Measurements from ENCODE around the gene WDFY4.

WDFY4 gene

GRCh38 chr10:48806342-48806741 is 121.7 kb downstream of the WDFY4 start:
- H3K4me3 ChIP-seq (ENCODE audit: low read length in 2 of 2) = no peak overlapping the region
- H3K4me1 ChIP-seq (ENCODE audit: control insufficient read depth in 2 of 2, insufficient read depth in 2 of 2, low read length in 2 of 2) = no peaks in the 10 kb centered on the region
- H3K27ac ChIP-seq (ENCODE audit: low read depth in 2 of 2, low read length in 2 of 2) = no peak overlapping the region
- peaks cover 0 to under 1% of the 10 kb centered on the region in 2 donors for H3K36me3 ChIP-seq (ENCODE audit: control insufficient read depth in 2 of 2, insufficient read depth in 2 of 2, low read length in 2 of 2)
- no peaks in the 10 kb centered on the region for H3K27me3 ChIP-seq (ENCODE audit: control insufficient read depth in 2 of 2, insufficient read depth in 2 of 2, low read length in 2 of 2)
- no peak overlapping the region for H3K9ac ChIP-seq (ENCODE audit: low read depth in 1 of 2, low read length in 2 of 2)
- H3K9me3 ChIP-seq (ENCODE audit: control insufficient read depth in 2 of 2, low read length in 2 of 2) = no peaks in the 10 kb centered on the region

DNA sequence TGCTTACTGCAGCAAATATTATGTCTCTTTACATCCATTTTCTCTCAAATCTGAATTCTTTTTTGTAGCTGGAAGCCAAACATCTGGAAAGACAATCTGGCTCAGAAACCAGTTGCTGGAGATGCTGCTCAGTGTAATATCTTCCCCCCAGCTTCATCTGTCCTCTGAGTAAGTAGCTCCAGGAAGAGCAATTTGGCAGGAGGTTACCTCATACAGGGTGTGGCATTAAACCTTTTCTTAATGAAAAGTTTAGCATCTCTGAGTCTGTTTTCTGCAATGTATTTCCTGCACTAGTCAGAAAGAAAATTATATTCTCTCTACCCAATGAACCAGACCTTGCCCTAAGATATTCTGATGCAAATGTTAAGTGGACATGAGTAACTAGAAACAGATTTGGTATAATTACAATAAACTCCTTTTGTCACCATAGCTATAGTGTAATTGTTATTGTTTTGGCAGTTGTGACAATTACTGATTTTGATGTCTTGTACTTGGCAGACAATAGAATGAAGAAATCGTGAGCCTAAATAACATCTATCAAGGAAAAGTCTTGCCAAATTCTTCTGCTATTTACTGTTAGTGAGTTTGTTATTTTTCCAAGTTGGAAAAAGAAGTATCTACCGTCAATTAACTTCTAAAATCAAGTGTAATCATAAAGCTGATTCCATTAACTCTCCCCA is 123.3 kb downstream of the WDFY4 start:
- H3K4me1 ChIP-seq (ENCODE audit: control insufficient read depth in 2 of 2, insufficient read depth in 2 of 2, low read length in 2 of 2) = no peaks in the 10 kb centered on the region
- no peak overlapping the region for H3K4me3 ChIP-seq (ENCODE audit: low read length in 2 of 2)
- no peaks in the 10 kb centered on the region for H3K27me3 ChIP-seq (ENCODE audit: control insufficient read depth in 2 of 2, insufficient read depth in 2 of 2, low read length in 2 of 2)
- H3K27ac ChIP-seq (ENCODE audit: low read depth in 2 of 2, low read length in 2 of 2) = no peak overlapping the region
- H3K36me3 ChIP-seq (ENCODE audit: control insufficient read depth in 2 of 2, insufficient read depth in 2 of 2, low read length in 2 of 2) = peaks cover 0 to 4% of the 10 kb centered on the region in 2 donors
- no peaks in the 10 kb centered on the region for H3K9me3 ChIP-seq (ENCODE audit: control insufficient read depth in 2 of 2, low read length in 2 of 2)
- no peak overlapping the region for H3K9ac ChIP-seq (ENCODE audit: low read depth in 1 of 2, low read length in 2 of 2)

DNA sequence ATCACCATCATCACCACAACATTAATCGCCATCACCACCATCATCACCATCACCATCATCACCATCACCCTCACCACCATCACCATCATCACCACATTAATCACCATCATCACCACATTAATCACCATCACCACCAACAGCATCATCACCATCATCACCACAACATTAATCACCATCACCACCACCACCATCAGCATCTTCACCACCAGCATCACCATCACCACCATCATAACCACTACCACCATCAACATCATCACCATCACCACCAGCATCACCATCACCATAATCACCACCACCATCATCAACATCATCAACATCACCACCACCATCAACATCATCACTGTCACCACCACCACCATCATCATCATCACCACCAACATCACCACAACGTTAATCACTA is 124.6 kb downstream of the WDFY4 start:
- H3K9ac ChIP-seq (ENCODE audit: low read depth in 1 of 2, low read length in 2 of 2) = no peak overlapping the region
- no peak overlapping the region for H3K4me3 ChIP-seq (ENCODE audit: low read length in 2 of 2)
- no peaks in the 10 kb centered on the region for H3K9me3 ChIP-seq (ENCODE audit: control insufficient read depth in 2 of 2, low read length in 2 of 2)
- no peak overlapping the region for H3K27ac ChIP-seq (ENCODE audit: low read depth in 2 of 2, low read length in 2 of 2)
- no peaks in the 10 kb centered on the region for H3K4me1 ChIP-seq (ENCODE audit: control insufficient read depth in 2 of 2, insufficient read depth in 2 of 2, low read length in 2 of 2)
- H3K36me3 ChIP-seq (ENCODE audit: control insufficient read depth in 2 of 2, insufficient read depth in 2 of 2, low read length in 2 of 2) = peaks cover 0 to 4% of the 10 kb centered on the region in 2 donors
- no peaks in the 10 kb centered on the region for H3K27me3 ChIP-seq (ENCODE audit: control insufficient read depth in 2 of 2, insufficient read depth in 2 of 2, low read length in 2 of 2)

DNA sequence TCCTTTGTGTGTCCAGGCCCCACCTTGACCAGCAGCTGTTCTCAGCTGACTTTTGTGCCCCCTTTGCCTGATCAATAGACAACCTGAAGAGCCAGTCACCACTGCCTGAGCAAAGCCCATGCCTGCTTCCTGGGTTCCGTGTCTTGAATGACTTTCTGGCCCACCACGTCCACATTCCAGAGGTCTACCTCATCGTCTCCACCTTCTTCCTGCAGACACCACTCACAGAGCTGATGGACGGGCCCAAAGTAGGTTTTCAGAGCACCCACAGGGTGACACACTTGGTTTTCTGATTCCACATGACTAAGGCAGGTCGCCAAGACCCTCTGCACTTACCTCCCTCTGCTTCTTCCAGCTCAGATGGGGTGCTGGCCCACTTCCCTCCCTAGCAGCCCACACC is 126.8 kb downstream of the WDFY4 start:
- Histone ChIP-seq H3K4me3 (ENCODE audit: low read length in 2 of 2) (no peak overlapping the region), H3K36me3 (ENCODE audit: control insufficient read depth in 2 of 2, insufficient read depth in 2 of 2, low read length in 2 of 2) (peaks cover 0 to 4% of the 10 kb centered on the region in 2 donors), H3K27ac (ENCODE audit: low read depth in 2 of 2, low read length in 2 of 2) (no peak overlapping the region), H3K9ac (ENCODE audit: low read depth in 1 of 2, low read length in 2 of 2) (no peak overlapping the region), H3K9me3 (ENCODE audit: control insufficient read depth in 2 of 2, low read length in 2 of 2) (no peaks in the 10 kb centered on the region), H3K4me1 (ENCODE audit: control insufficient read depth in 2 of 2, insufficient read depth in 2 of 2, low read length in 2 of 2) (no peaks in the 10 kb centered on the region), H3K27me3 (ENCODE audit: control insufficient read depth in 2 of 2, insufficient read depth in 2 of 2, low read length in 2 of 2) (no peaks in the 10 kb centered on the region)

- no peaks in the 10 kb centered on the region for H3K4me1 ChIP-seq (ENCODE audit: control insufficient read depth in 2 of 2, insufficient read depth in 2 of 2, low read length in 2 of 2)
- H3K36me3 ChIP-seq (ENCODE audit: control insufficient read depth in 2 of 2, insufficient read depth in 2 of 2, low read length in 2 of 2) = peaks cover 0 to 4% of the 10 kb centered on the region in 2 donors
- no peak overlapping the region for H3K27ac ChIP-seq (ENCODE audit: low read depth in 2 of 2, low read length in 2 of 2)
- H3K4me3 ChIP-seq (ENCODE audit: low read length in 2 of 2) = no peak overlapping the region
- no peak overlapping the region for H3K9ac ChIP-seq (ENCODE audit: low read depth in 1 of 2, low read length in 2 of 2)
- no peaks in the 10 kb centered on the region for H3K9me3 ChIP-seq (ENCODE audit: control insufficient read depth in 2 of 2, low read length in 2 of 2)
- H3K27me3 ChIP-seq (ENCODE audit: control insufficient read depth in 2 of 2, insufficient read depth in 2 of 2, low read length in 2 of 2) = no peaks in the 10 kb centered on the region
Observed at GRCh38 chr10:48811917-48812316, 127.2 kb downstream of the WDFY4 start.

DNA sequence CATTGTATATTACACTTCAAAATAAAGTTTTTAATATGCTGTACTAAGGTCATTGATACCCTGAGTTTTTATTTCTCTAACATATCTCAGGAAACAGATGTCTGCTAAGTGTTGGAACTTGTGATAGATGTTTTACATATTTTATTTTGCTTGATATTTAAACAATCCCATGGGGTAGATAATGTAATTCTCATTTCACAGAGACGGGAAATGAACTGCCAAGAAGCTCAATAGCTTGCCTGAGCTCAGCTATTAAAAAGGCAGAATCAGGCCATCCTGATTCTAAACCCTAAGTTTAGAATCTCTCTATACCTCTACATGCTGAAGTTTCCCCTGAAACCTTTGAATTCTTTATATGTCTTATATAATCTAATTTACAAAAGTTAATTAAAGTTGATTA is 128.6 kb downstream of the WDFY4 start:
- no peaks in the 10 kb centered on the region for H3K4me1 ChIP-seq (ENCODE audit: control insufficient read depth in 2 of 2, insufficient read depth in 2 of 2, low read length in 2 of 2)
- peaks cover 0 to 4% of the 10 kb centered on the region in 2 donors for H3K36me3 ChIP-seq (ENCODE audit: control insufficient read depth in 2 of 2, insufficient read depth in 2 of 2, low read length in 2 of 2)
- H3K9me3 ChIP-seq (ENCODE audit: control insufficient read depth in 2 of 2, low read length in 2 of 2) = no peaks in the 10 kb centered on the region
- H3K4me3 ChIP-seq (ENCODE audit: low read length in 2 of 2) = no peak overlapping the region
- H3K27ac ChIP-seq (ENCODE audit: low read depth in 2 of 2, low read length in 2 of 2) = no peak overlapping the region
- no peaks in the 10 kb centered on the region for H3K27me3 ChIP-seq (ENCODE audit: control insufficient read depth in 2 of 2, insufficient read depth in 2 of 2, low read length in 2 of 2)
- no peak overlapping the region for H3K9ac ChIP-seq (ENCODE audit: low read depth in 1 of 2, low read length in 2 of 2)

DNA sequence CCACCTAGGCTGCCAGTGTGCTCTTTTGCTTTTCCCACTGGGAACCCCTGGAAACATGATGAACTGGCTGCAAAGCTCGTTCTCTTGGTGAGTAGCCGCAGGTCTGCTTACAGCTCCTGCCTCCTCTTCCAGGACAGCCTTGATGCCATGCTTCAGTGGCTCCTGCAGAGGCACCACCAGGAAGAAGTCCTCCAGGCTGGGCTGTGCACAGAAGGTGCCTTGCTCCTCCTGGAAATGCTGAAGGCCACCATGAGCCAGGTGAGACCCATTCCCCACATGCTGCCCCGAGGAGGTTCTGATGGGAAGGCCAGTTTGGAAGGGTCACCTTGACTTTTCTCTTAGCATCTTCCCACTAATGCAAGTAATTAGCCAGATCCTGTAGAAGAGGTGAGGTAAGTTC is 129.2 kb downstream of the WDFY4 start:
- H3K27me3 ChIP-seq (ENCODE audit: control insufficient read depth in 2 of 2, insufficient read depth in 2 of 2, low read length in 2 of 2) = no peaks in the 10 kb centered on the region
- H3K4me1 ChIP-seq (ENCODE audit: control insufficient read depth in 2 of 2, insufficient read depth in 2 of 2, low read length in 2 of 2) = no peaks in the 10 kb centered on the region
- H3K9ac ChIP-seq (ENCODE audit: low read depth in 1 of 2, low read length in 2 of 2) = no peak overlapping the region
- no peaks in the 10 kb centered on the region for H3K9me3 ChIP-seq (ENCODE audit: control insufficient read depth in 2 of 2, low read length in 2 of 2)
- no peak overlapping the region for H3K27ac ChIP-seq (ENCODE audit: low read depth in 2 of 2, low read length in 2 of 2)
- peaks cover 0 to 4% of the 10 kb centered on the region in 2 donors for H3K36me3 ChIP-seq (ENCODE audit: control insufficient read depth in 2 of 2, insufficient read depth in 2 of 2, low read length in 2 of 2)
- H3K4me3 ChIP-seq (ENCODE audit: low read length in 2 of 2) = no peak overlapping the region

GRCh38 chr10:48814933-48815332 is 130.3 kb downstream of the WDFY4 start:
- Histone ChIP-seq H3K4me1 (ENCODE audit: control insufficient read depth in 2 of 2, insufficient read depth in 2 of 2, low read length in 2 of 2) (no peaks in the 10 kb centered on the region), H3K36me3 (ENCODE audit: control insufficient read depth in 2 of 2, insufficient read depth in 2 of 2, low read length in 2 of 2) (peaks cover 0 to 4% of the 10 kb centered on the region in 2 donors), H3K27ac (ENCODE audit: low read depth in 2 of 2, low read length in 2 of 2) (no peak overlapping the region), H3K4me3 (ENCODE audit: low read length in 2 of 2) (no peak overlapping the region), H3K9me3 (ENCODE audit: control insufficient read depth in 2 of 2, low read length in 2 of 2) (no peaks in the 10 kb centered on the region), H3K9ac (ENCODE audit: low read depth in 1 of 2, low read length in 2 of 2) (no peak overlapping the region), H3K27me3 (ENCODE audit: control insufficient read depth in 2 of 2, insufficient read depth in 2 of 2, low read length in 2 of 2) (no peaks in the 10 kb centered on the region)

DNA sequence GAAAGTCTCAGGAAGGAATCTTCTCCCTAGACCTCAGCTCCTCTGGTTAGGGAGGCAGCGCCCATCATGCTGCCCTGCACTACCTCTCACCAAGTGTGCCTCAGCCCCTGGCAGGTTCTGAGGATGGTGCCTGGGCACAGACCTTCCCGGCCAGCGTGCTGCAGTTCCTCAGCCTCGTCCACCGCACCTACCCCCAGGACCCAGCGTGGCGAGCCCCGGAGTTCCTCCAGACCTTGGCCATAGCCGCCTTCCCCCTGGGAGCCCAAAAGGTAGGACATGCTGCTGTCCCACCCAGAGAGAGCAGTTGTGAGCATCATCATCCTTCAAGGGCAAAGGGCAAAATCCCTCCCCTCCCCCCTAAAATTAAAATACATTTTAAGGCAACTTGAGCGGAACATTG is 132.5 kb downstream of the WDFY4 start:
- no peaks in the 10 kb centered on the region for H3K36me3 ChIP-seq (ENCODE audit: control insufficient read depth in 2 of 2, insufficient read depth in 2 of 2, low read length in 2 of 2)
- peak overlapping the region in 1 of 2 donors; percentile 14 for H3K9ac ChIP-seq (ENCODE audit: low read depth in 1 of 2, low read length in 2 of 2)
- H3K27ac ChIP-seq (ENCODE audit: low read depth in 2 of 2, low read length in 2 of 2) = no peak overlapping the region
- H3K4me1 ChIP-seq (ENCODE audit: control insufficient read depth in 2 of 2, insufficient read depth in 2 of 2, low read length in 2 of 2) = no peaks in the 10 kb centered on the region
- no peaks in the 10 kb centered on the region for H3K27me3 ChIP-seq (ENCODE audit: control insufficient read depth in 2 of 2, insufficient read depth in 2 of 2, low read length in 2 of 2)
- H3K4me3 ChIP-seq (ENCODE audit: low read length in 2 of 2) = no peak overlapping the region
- no peaks in the 10 kb centered on the region for H3K9me3 ChIP-seq (ENCODE audit: control insufficient read depth in 2 of 2, low read length in 2 of 2)

- H3K27ac ChIP-seq (ENCODE audit: low read depth in 2 of 2, low read length in 2 of 2) = no peak overlapping the region
Observed at GRCh38 chr10:48818081-48818480, 133.4 kb downstream of the WDFY4 start.

More at GRCh38 chr10:48818081-48818480, 133.4 kb downstream of the WDFY4 start:
- Histone ChIP-seq H3K27me3 (ENCODE audit: control insufficient read depth in 2 of 2, insufficient read depth in 2 of 2, low read length in 2 of 2) (no peaks in the 10 kb centered on the region), H3K4me1 (ENCODE audit: control insufficient read depth in 2 of 2, insufficient read depth in 2 of 2, low read length in 2 of 2) (no peaks in the 10 kb centered on the region), H3K36me3 (ENCODE audit: control insufficient read depth in 2 of 2, insufficient read depth in 2 of 2, low read length in 2 of 2) (no peaks in the 10 kb centered on the region), H3K9me3 (ENCODE audit: control insufficient read depth in 2 of 2, low read length in 2 of 2) (no peaks in the 10 kb centered on the region), H3K9ac (ENCODE audit: low read depth in 1 of 2, low read length in 2 of 2) (no peak overlapping the region), H3K4me3 (ENCODE audit: low read length in 2 of 2) (no peak overlapping the region)
